ENCODE measurements around the gene USP22. TPM values are rescaled to one million over a fixed set of nuclear protein-coding genes. Genes with fewer than 3 reads are reported as not detected.
A peak's percentile ranks its signal among the peaks of the same experiment; 100 is the strongest.

Gene USP22
- polyA plus RNA-seq, 3 donors, result 20.4 to 69.9 (median 27.3) TPM

- Histone ChIP-seq H3K27ac (ENCODE audit: low read depth in 1 of 2, low read length in 2 of 2) (no peak overlapping the region), H2AFZ (ENCODE audit: insufficient read depth, low read depth, low read length, poor library complexity, severe bottlenecking) (no peak overlapping the region), H3K9ac (ENCODE audit: insufficient read depth, low read length, poor library complexity, severe bottlenecking) (no peak overlapping the region), H3K27me3 (ENCODE audit: control insufficient read depth in 2 of 2, insufficient read depth in 2 of 2, low read length in 2 of 2) (no peaks in the 10 kb centered on the region), H3K9me3 (replicated peaks in 1 of 2; ENCODE audit: control insufficient read depth in 1 of 2, insufficient read depth in 1 of 2, low read length in 2 of 2) (no peaks in the 10 kb centered on the region), H3K4me3 (replicated peaks in 1 of 3; ENCODE audit: low read depth in 2 of 3, low read length in 3 of 3) (no peak overlapping the region), H3K79me2 (ENCODE audit: insufficient read depth, low read length) (no peaks in the 10 kb centered on the region), H3K36me3 (replicated peaks in 1 of 2; ENCODE audit: control insufficient read depth in 1 of 2, insufficient read depth in 2 of 2, low read length in 2 of 2) (peaks cover under 1 to 10% of the 10 kb centered on the region in 2 donors), H3K4me2 (replicated peaks; ENCODE audit: extremely low read depth, low read length, poor library complexity, severe bottlenecking) (no peak overlapping the region), H3K4me1 (ENCODE audit: control insufficient read depth in 1 of 2, insufficient read depth in 2 of 2, low read length in 2 of 2) (no peaks in the 10 kb centered on the region), H4K20me1 (ENCODE audit: insufficient read depth, low read length) (peaks cover 17% of the 10 kb centered on the region)
- intact Hi-C loops (cut with micrococcal nuclease), result no loop called here
- no peaks in the 10 kb centered on the region for H3K4me1 Mint-ChIP-seq
- no peaks in the 10 kb centered on the region for H3K9me3 Mint-ChIP-seq
- TF ChIP-seq CTCF (IDR thresholded peaks at IDR 0.05), result no peak
- peaks cover 0 to 5% (median 0%) of the 10 kb centered on the region in 3 donors for H3K27me3 Mint-ChIP-seq (ENCODE audit: low read depth in 3 of 3)
- H3K4me3 Mint-ChIP-seq, result no peak overlapping the region
- H3K27ac Mint-ChIP-seq, result peak overlapping the region in 1 of 7 donors; percentile 58
- H3K36me3 Mint-ChIP-seq, result peaks cover 7% of the 10 kb centered on the region in 2 donors
- no peak for DNase-seq
- WGBS (ENCODE audit: insufficient coverage), result 89% methylated on average over 3 of the region's 6 CpGs
Measured at GRCh38 chr17:20994779-20995149, 48.0 kb downstream of the USP22 start.

GRCh38 chr17:20993863-20994778 is 48.7 kb downstream of the USP22 start:
- Histone ChIP-seq H3K27me3 (ENCODE audit: control insufficient read depth in 2 of 2, insufficient read depth in 2 of 2, low read length in 2 of 2) (no peaks in the 10 kb centered on the region), H3K9ac (ENCODE audit: insufficient read depth, low read length, poor library complexity, severe bottlenecking) (no peak overlapping the region), H3K27ac (ENCODE audit: low read depth in 1 of 2, low read length in 2 of 2) (no peak overlapping the region), H3K9me3 (replicated peaks in 1 of 2; ENCODE audit: control insufficient read depth in 1 of 2, insufficient read depth in 1 of 2, low read length in 2 of 2) (no peaks in the 10 kb centered on the region), H3K4me2 (replicated peaks; ENCODE audit: extremely low read depth, low read length, poor library complexity, severe bottlenecking) (no peak overlapping the region), H3K4me3 (replicated peaks in 1 of 3; ENCODE audit: low read depth in 2 of 3, low read length in 3 of 3) (no peak overlapping the region), H4K20me1 (ENCODE audit: insufficient read depth, low read length) (peaks cover 11% of the 10 kb centered on the region), H3K36me3 (replicated peaks in 1 of 2; ENCODE audit: control insufficient read depth in 1 of 2, insufficient read depth in 2 of 2, low read length in 2 of 2) (peaks cover 0 to 3% of the 10 kb centered on the region in 2 donors), H2AFZ (ENCODE audit: insufficient read depth, low read depth, low read length, poor library complexity, severe bottlenecking) (no peak overlapping the region), H3K79me2 (ENCODE audit: insufficient read depth, low read length) (no peaks in the 10 kb centered on the region), H3K4me1 (ENCODE audit: control insufficient read depth in 1 of 2, insufficient read depth in 2 of 2, low read length in 2 of 2) (no peaks in the 10 kb centered on the region)
- Mint-ChIP-seq H3K27ac (peak overlapping the region in 2 of 7 donors; percentile 30 to 58), H3K4me1 (no peaks in the 10 kb centered on the region), H3K36me3 (peaks cover under 1 to 3% of the 10 kb centered on the region in 2 donors), H3K27me3 (ENCODE audit: low read depth in 3 of 3) (peaks cover 0 to 5% (median 0%) of the 10 kb centered on the region in 3 donors), H3K9me3 (no peaks in the 10 kb centered on the region), H3K4me3 (no peak overlapping the region)
- no peak for DNase-seq
- intact Hi-C loops (cut with micrococcal nuclease), result no loop called here
- TF ChIP-seq CTCF (IDR thresholded peaks at IDR 0.05), result no peak
- WGBS (ENCODE audit: insufficient coverage), result 95% methylated on average over 17 of the region's 18 CpGs

Measured in CD14-positive monocyte (primary cell).